ENCODE data around the gene DUXB. TPM values are rescaled to one million over a fixed set of nuclear protein-coding genes. Genes with fewer than 3 reads are reported as not detected.

The DUXB gene
- total and polyA plus RNA-seq, 2 of the 13 experiments (the other 11 are each of a cell fraction or from before 2014, with no cell fraction given): not detected

- no peak for TF ChIP-seq FLYWCH1 (CRISPR knock-in tag; IDR thresholded peaks at IDR 0.05)
- no peak for TF ChIP-seq PAWR (CRISPR knock-in tag; IDR thresholded peaks at IDR 0.05; ENCODE audit: borderline replicate concordance)
- no peak for TF ChIP-seq ZNF7 (CRISPR knock-in tag; IDR thresholded peaks at IDR 0.05)
- TF ChIP-seq, protein P1, sequence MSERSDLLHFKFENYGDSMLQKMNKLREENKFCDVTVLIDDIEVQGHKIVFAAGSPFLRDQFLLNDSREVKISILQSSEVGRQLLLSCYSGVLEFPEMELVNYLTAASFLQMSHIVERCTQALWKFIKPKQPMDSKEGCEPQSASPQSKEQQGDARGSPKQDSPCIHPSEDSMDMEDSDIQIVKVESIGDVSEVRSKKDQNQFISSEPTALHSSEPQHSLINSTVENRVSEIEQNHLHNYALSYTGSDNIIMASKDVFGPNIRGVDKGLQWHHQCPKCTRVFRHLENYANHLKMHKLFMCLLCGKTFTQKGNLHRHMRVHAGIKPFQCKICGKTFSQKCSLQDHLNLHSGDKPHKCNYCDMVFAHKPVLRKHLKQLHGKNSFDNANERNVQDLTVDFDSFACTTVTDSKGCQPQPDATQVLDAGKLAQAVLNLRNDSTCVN (CRISPR knock-in tag; IDR thresholded peaks at IDR 0.05; ENCODE audit: borderline replicate concordance): no peak
- no peak for TF ChIP-seq ZNF713 (CRISPR knock-in tag; IDR thresholded peaks at IDR 0.05)
- no peak for TF ChIP-seq ZNF44 (CRISPR knock-in tag; IDR thresholded peaks at IDR 0.05)
- no peak for TF ChIP-seq ZNF790 (CRISPR knock-in tag; IDR thresholded peaks at IDR 0.05; ENCODE audit: borderline replicate concordance)
- TF ChIP-seq ZNF317 (CRISPR knock-in tag; IDR thresholded peaks at IDR 0.05): no peak
- no peak for TF ChIP-seq HHEX (CRISPR knock-in tag; IDR thresholded peaks at IDR 0.05)
- no peak for TF ChIP-seq ZNF30 (CRISPR knock-in tag; IDR thresholded peaks at IDR 0.05)
- TF ChIP-seq SSRP1 (CRISPR knock-in tag; IDR thresholded peaks at IDR 0.05): no peak
- TF ChIP-seq ZNF724P (CRISPR knock-in tag; IDR thresholded peaks at IDR 0.05; ENCODE audit: borderline replicate concordance): peak; percentile 86; the same call in 1 of the 2 replicates
These were observed 41.3 kb upstream of the DUXB start (continued) for GRCh38 chr16:75742424-75743047.
